WTC11 (cell line): ENCODE measurements around the gene TXNIP. TPM values are rescaled to one million over a fixed set of nuclear protein-coding genes. Genes with fewer than 3 reads are reported as not detected.
A peak's percentile ranks its signal among the peaks of the same experiment; 100 is the strongest.

Source experiments
- ATAC-seq: fragments of 200-7000 bp; cut with Tn5 transposase; 2 replicates; pipeline ENCODE4 v1.10.0; 2021; ENCODE audit warnings: mild to moderate bottlenecking, moderate library complexity
- CTCF ChIA-PET: fragments of 300-600 bp; sonication (Branson Sonifier 250); formaldehyde crosslinking; loops from one replicate; lab custom pipeline; 2021; ENCODE audit warnings: antibody characterized with exemption; lab: Charles Lee
- POLR2A ChIA-PET: fragments of 350-600 bp; sonication (Branson Sonifier 250); formaldehyde crosslinking; loops from one replicate; lab custom pipeline; 2021; ENCODE audit warnings: antibody characterized with exemption; lab: Charles Lee
- DNase-seq: peaks from one replicate; pipeline ENCODE4 v3.0.0; 2021; ENCODE audit warnings: low spot score
- H3K27ac Mint-ChIP-seq: 2 replicates; pipeline ENCODE4 v1.8.0; 2021; ENCODE audit warnings: mixed read lengths
- H3K27me3 Mint-ChIP-seq: 2 replicates; pipeline ENCODE4 v1.8.0; 2021; ENCODE audit warnings: low read depth, mild to moderate bottlenecking, moderate library complexity, mixed read lengths
- H3K36me3 Mint-ChIP-seq: 2 replicates; pipeline ENCODE4 v1.8.0; 2021; ENCODE audit warnings: mixed read lengths
- H3K4me1 Mint-ChIP-seq: 2 replicates; pipeline ENCODE4 v1.8.0; 2022; ENCODE audit warnings: mixed read lengths
- H3K4me3 Mint-ChIP-seq: 2 replicates; pipeline ENCODE4 v1.8.0; 2021; ENCODE audit warnings: mild to moderate bottlenecking, moderate library complexity, mixed read lengths
- H3K9me3 Mint-ChIP-seq: 2 replicates; pipeline ENCODE4 v1.8.0; 2021; ENCODE audit warnings: mixed read lengths
- CREM ChIP-seq: sonication (generic); formaldehyde crosslinking; IDR thresholded peaks from 2 replicates; pipeline ENCODE4 v1.8.1; 2022; ENCODE audit warnings: mild to moderate bottlenecking, missing genetic modification reagents, moderate library complexity
- E2F1 ChIP-seq: sonication (generic); formaldehyde crosslinking; IDR thresholded peaks from 2 replicates; pipeline ENCODE4 v1.8.0; 2022; ENCODE audit warnings: mild to moderate bottlenecking, missing genetic modification reagents
- EMX1 ChIP-seq: fragments of 250-450 bp; sonication (Bioruptor Pico); IDR thresholded peaks from 2 replicates; pipeline ENCODE4 v1.8.0; 2021; ENCODE audit warnings: mild to moderate bottlenecking
- ESRRA ChIP-seq: sonication (generic); formaldehyde crosslinking; IDR thresholded peaks from 2 replicates; pipeline ENCODE4 v1.8.1; 2022; ENCODE audit warnings: mild to moderate bottlenecking, missing genetic modification reagents, borderline replicate concordance
- FOXK1 ChIP-seq: sonication (generic); formaldehyde crosslinking; IDR thresholded peaks from 2 replicates; pipeline ENCODE4 v1.8.0; 2022; ENCODE audit warnings: mild to moderate bottlenecking, moderate library complexity, missing genetic modification reagents
- FOXP1 ChIP-seq: sonication (generic); formaldehyde crosslinking; IDR thresholded peaks from 2 replicates; pipeline ENCODE4 v1.8.0; 2022; ENCODE audit warnings: missing genetic modification reagents, mild to moderate bottlenecking, moderate library complexity, borderline replicate concordance
- GABPB1 ChIP-seq: sonication (generic); formaldehyde crosslinking; IDR thresholded peaks from 2 replicates; pipeline ENCODE4 v1.8.1; 2023; ENCODE audit warnings: mild to moderate bottlenecking, missing genetic modification reagents
- IRF1 ChIP-seq: sonication (generic); formaldehyde crosslinking; IDR thresholded peaks from 2 replicates; pipeline ENCODE4 v1.8.0; 2023; ENCODE audit warnings: missing genetic modification reagents
- MAX ChIP-seq: sonication (generic); formaldehyde crosslinking; IDR thresholded peaks from 2 replicates; pipeline ENCODE4 v1.8.0; 2022; ENCODE audit warnings: mild to moderate bottlenecking, missing genetic modification reagents
- OVOL2 ChIP-seq: fragments of 250-450 bp; sonication (Bioruptor Pico); IDR thresholded peaks from 2 replicates; pipeline ENCODE4 v1.9.0; 2021; ENCODE audit warnings: mild to moderate bottlenecking, borderline replicate concordance
- SMAD3 ChIP-seq: sonication (generic); formaldehyde crosslinking; IDR thresholded peaks from 2 replicates; pipeline ENCODE4 v1.8.0; 2022; ENCODE audit warnings: missing genetic modification reagents, mild to moderate bottlenecking, borderline replicate concordance
- TEAD1 ChIP-seq: sonication (generic); formaldehyde crosslinking; IDR thresholded peaks from 2 replicates; pipeline ENCODE4 v1.8.0; 2022; ENCODE audit warnings: mild to moderate bottlenecking, missing genetic modification reagents
- USF1 ChIP-seq: sonication (generic); formaldehyde crosslinking; IDR thresholded peaks from 2 replicates; pipeline ENCODE4 v1.8.0; 2022; ENCODE audit warnings: mild to moderate bottlenecking, missing genetic modification reagents
- ZMAT4 ChIP-seq: fragments of 250-450 bp; sonication (Bioruptor Pico); IDR thresholded peaks from 2 replicates; pipeline ENCODE4 v1.9.0; 2021; ENCODE audit warnings: mild to moderate bottlenecking
- ZNF219 ChIP-seq: sonication (generic); formaldehyde crosslinking; IDR thresholded peaks from 2 replicates; pipeline ENCODE4 v1.8.0; 2023; ENCODE audit warnings: missing genetic modification reagents, mild to moderate bottlenecking, borderline replicate concordance
- ZNF281 ChIP-seq: sonication (generic); formaldehyde crosslinking; IDR thresholded peaks from 2 replicates; pipeline ENCODE4 v1.8.0; 2023; ENCODE audit warnings: mild to moderate bottlenecking, missing genetic modification reagents
- ZNF425 ChIP-seq: fragments of 250-450 bp; sonication (Bioruptor Pico); conservative IDR thresholded peaks from 2 replicates; pipeline ENCODE4 v1.9.0; 2021; ENCODE audit warnings: mild to moderate bottlenecking
- ZNF671 ChIP-seq: fragments of 250-450 bp; sonication (Bioruptor Pico); IDR thresholded peaks from 2 replicates; pipeline ENCODE4 v1.8.0; 2021; ENCODE audit warnings: mild to moderate bottlenecking
- total RNA-seq: library from RNA; stranded (reverse); gene quantifications from 3 replicates; pipeline ENCODE4 v1.2.3, GENCODE V29; 2021

Gene TXNIP
- total RNA-seq, 1 experiment from 2014 or later, result 56.7 TPM

GRCh38 chr1:145992502-145992936 lies 3.9 kb downstream of the TXNIP start (continued):
- TF ChIP-seq ESRRA (CRISPR knock-in tag) (no peak), EMX1 (CRISPR knock-in tag) (no peak)

GRCh38 chr1:145991735-145992412 lies 4.5 kb downstream of the TXNIP start:
- Mint-ChIP-seq H3K9me3 (no peaks in the 10 kb centered on the region), H3K27me3 (no peaks in the 10 kb centered on the region), H3K4me1 (peaks cover 51% of the 10 kb centered on the region), H3K36me3 (peaks cover 41% of the 10 kb centered on the region), H3K4me3 (no peak overlapping the region), H3K27ac (peak overlapping the region; percentile 83)
- ChIA-PET POLR2A (interaction anchor here (1.4 kb wide), 1 partner anchor 12 kb away, joined by 4 read pairs; no protein-coding TSS in a partner anchor), CTCF (interaction anchor here (0.9 to 3.0 kb wide), 4 partner anchors 12 to 100 kb away, joined by 4 to 21 read pairs (median 8); no protein-coding TSS in a partner anchor)
- TF ChIP-seq EMX1 (CRISPR knock-in tag) (0 out of 2 replicates have a peak, but pooled peaks have one; percentile 15), OVOL2 (CRISPR knock-in tag) (no peak), MAX (CRISPR knock-in tag) (no peak), GABPB1 (CRISPR knock-in tag) (peak; percentile 60; the same call in 1 of the 2 replicates), IRF1 (CRISPR knock-in tag) (no peak), ZNF671 (no peak), ZNF281 (CRISPR knock-in tag) (no peak), ZNF219 (no peak), USF1 (CRISPR knock-in tag) (no peak), ZMAT4 (CRISPR knock-in tag) (no peak), TEAD1 (CRISPR knock-in tag) (no peak), CREM (CRISPR knock-in tag) (no peak)
- ATAC-seq (no peak), DNase-seq (no peak)

- H3K4me1 Mint-ChIP-seq, result peaks cover 56% of the 10 kb centered on the region
- ATAC-seq, result no peak
- peak overlapping the region; percentile 83 for H3K27ac Mint-ChIP-seq
Observed at GRCh38 chr1:145990249-145990855, 6.0 kb downstream of the TXNIP start.

More at GRCh38 chr1:145990249-145990855, 6.0 kb downstream of the TXNIP start:
- CTCF ChIA-PET, result interaction anchor here (0.6 to 4.8 kb wide), 6 partner anchors 11 to 132 kb away, joined by 3 to 28 read pairs (median 9); partner anchors contain the start of gene PIAS3
- Mint-ChIP-seq H3K9me3 (no peaks in the 10 kb centered on the region), H3K27me3 (no peaks in the 10 kb centered on the region), H3K4me3 (no peak overlapping the region), H3K36me3 (peaks cover 30% of the 10 kb centered on the region)
- no peak for TF ChIP-seq USF1 (CRISPR knock-in tag)
- TF ChIP-seq GABPB1 (CRISPR knock-in tag), result no peak
- TF ChIP-seq FOXK1 (CRISPR knock-in tag), result no peak
- no peak for TF ChIP-seq E2F1 (CRISPR knock-in tag)
- no peak for TF ChIP-seq ZNF425
- TF ChIP-seq FOXP1 (CRISPR knock-in tag), result no peak
- no peak for TF ChIP-seq SMAD3 (CRISPR knock-in tag)
- no peak for DNase-seq
- POLR2A ChIA-PET, result interaction anchor here (0.7 to 0.9 kb wide), 3 partner anchors 8 to 145 kb away, joined by 3 to 4 read pairs (median 3); partner anchors contain the start of gene NUDT17
